Heart left ventricle (tissue), 16 donors: ENCODE measurements around the gene GLRA1. TPM values are rescaled to one million over a fixed set of nuclear protein-coding genes. Genes with fewer than 3 reads are reported as not detected.
"Not testable (repeated sequence)": the region's sequence is repeated elsewhere in the genome, so short reads cannot be mapped to it uniquely, and the experiment has no call there.

ENCODE experiments used
- ATAC-seq, 4 donors: fragments of 200-7000 bp; cut with Tn5 transposase; one replicate each; pipeline ENCODE4 v1.9.1; 2020 to 2022; ENCODE audit warnings: moderate library complexity in 4 of 4, mild to moderate bottlenecking in 3 of 4, moderate number of reproducible peaks in 1 of 4
- DNase-seq, 5 donors: peaks; one replicate each; pipeline ENCODE4 v3.0.0-alpha.2; 2020
- H3K27ac ChIP-seq, 12 donors: fragments of 200-600 bp; sonication (generic) in 4 of 12; one replicate each; pipeline versions ENCODE4 v1.5.0 to v1.8.0; 2016 to 2022; ENCODE audit warnings: mild to moderate bottlenecking in 2 of 12
- H3K27me3 ChIP-seq, 9 donors: fragments of 200-600 bp; sonication (generic) in 2 of 9; one replicate each; pipeline versions ENCODE4 v1.5.1 to v1.8.0; 2016 to 2022; ENCODE audit warnings: mild to moderate bottlenecking in 3 of 9
- H3K36me3 ChIP-seq, 9 donors: fragments of 200-600 bp; sonication (generic) in 2 of 9; one replicate each; pipeline versions ENCODE4 v1.5.0 to v1.8.0; 2018 to 2022; ENCODE audit warnings: mild to moderate bottlenecking in 2 of 9
- H3K4me1 ChIP-seq, 12 donors: fragments of 200-600 bp; sonication (generic) in 4 of 12; one replicate each; pipeline versions ENCODE4 v1.5.0 to v1.8.0; 2016 to 2022; ENCODE audit warnings: mild to moderate bottlenecking in 3 of 12
- H3K4me3 ChIP-seq, 12 donors: fragments of 200-600 bp; sonication (generic) in 4 of 12; one replicate each; pipeline versions ENCODE4 v1.5.0 to v1.8.0; 2017 to 2022; ENCODE audit warnings: mild to moderate bottlenecking in 9 of 12, moderate library complexity in 4 of 12
- H3K9me3 ChIP-seq, 12 donors: fragments of 200-600 bp; sonication (generic) in 4 of 12; one replicate each; pipeline versions ENCODE4 v1.5.0 to v1.8.0; 2016 to 2022; ENCODE audit warnings: mild to moderate bottlenecking in 1 of 12
- POLR2A ChIP-seq, 2 donors: fragments of 450-650 bp; IDR thresholded peaks; one replicate each; pipeline ENCODE4 v1.6.1; 2017; ENCODE audit warnings: antibody characterized with exemption in 2 of 2, mild to moderate bottlenecking in 2 of 2, moderate library complexity in 2 of 2
- WGBS, 4 donors: extraction: QIAGEN DNeasy Blood & Tissue Kit in 2 of 4; methylation state at CpG; one replicate each; pipeline versions ENCODE4 v1.1.5 to v1.1.7; 2013 to 2018; 5-methylcytosine and 5-hydroxymethylcytosine counted together
- intact Hi-C, 10 donors: fragments of 100-400 bp; cut with DNase I; formaldehyde crosslinking; loops; one replicate each; pipeline versions ENCODE4 v1.11.1 to v1.14.2; 2022
- polyA plus RNA-seq, 2 donors: library from polyadenylated mRNA; stranded (reverse); fragments of 200-250 nt; gene quantifications; one replicate each; pipeline ENCODE4 v1.2.3, GENCODE V29; 2013
- total RNA-seq, 9 donors: library from RNA; depleted of rRNA in 2 of 9; stranded (reverse); fragments of >200 nt in 2 of 9; fragmentation: NEBNext Ultra II Directional in 3 of 9; extraction: Animal tissue kit (Norgen Biotek cat#: 25700) in 3 of 9; gene quantifications; one replicate each; pipeline versions ENCODE4 v1.1.0 to v1.2.4, GENCODE V29; 2016 to 2023
- TF ChIP-seq, protein P1 (sequence below), 12 donors: fragments of 200-600 bp; sonication (generic) in 4 of 12; IDR thresholded peaks; one replicate each; pipeline versions ENCODE4 v1.5.0 to v1.8.0; 2018 to 2022; ENCODE audit warnings: antibody characterized with exemption in 12 of 12, mild to moderate bottlenecking in 5 of 12
- donor health status: ischemic (EF 13 %, LVEDD 7.1; RV severe dilation, severe dysfunction).
- donor health status: healthy with polysubstance abuse.
- donor health status: DM: no; HTN: yes; CAD: no.
- donor health status: DM: no; HTN: no; CAD: no.
- donor health status: ischemic (EF 25% LVEDD 6.9; RV normal size, moderate dysfunction).
- donor health status: ischemic (EF 25% LVEDD 5.7; RV mildly dilated, moderate dysfunction).
- donor health status: healthy.
- donor health status: DM: yes; HTN: yes; CAD: no.
- donor health status: ischemic (EF 35%, LVEDD 5.7; RV mildly dilated, moderate dysfunction).
- donor health status: nonischemic (EF 11% LVEDD 7.7; RV severe dilation, severe dysfunction).
- donor health status: DM: yes; HTN: yes; CAD: no.
- donor health status: PGD.
- donor health status: ischemic (EF 29% LVEDD 5.4; RV normal size, mild dysfunction).
- donor health status: nonischemic (EF 23%, LVEDD 6.1; RV moderate dilation, normal function).

Gene GLRA1
- total and polyA plus RNA-seq, 11 donors, result not detected

DNA sequence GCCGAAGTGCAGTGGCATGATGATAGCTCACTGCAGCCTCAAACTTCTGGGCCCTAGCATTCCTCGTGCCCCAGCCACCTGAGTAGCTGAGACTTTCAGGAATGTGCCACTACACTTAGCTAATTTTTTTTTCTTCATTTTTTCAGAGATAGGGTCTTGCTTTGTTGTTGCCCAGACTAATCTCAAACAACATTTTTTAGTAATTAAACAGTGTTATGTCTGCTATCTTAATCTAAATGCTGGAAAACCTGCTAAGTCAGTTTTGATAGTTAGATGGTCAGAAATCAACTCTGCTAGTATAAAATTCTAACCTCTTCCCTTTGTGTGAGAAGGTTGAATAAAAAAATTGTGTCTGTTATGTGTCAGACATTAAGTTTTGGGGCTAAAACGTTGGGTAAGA is 140.5 kb downstream of the GLRA1 start:
- no peak for TF ChIP-seq POLR2A (IDR thresholded peaks at IDR 0.05)
- TF ChIP-seq, protein P1, sequence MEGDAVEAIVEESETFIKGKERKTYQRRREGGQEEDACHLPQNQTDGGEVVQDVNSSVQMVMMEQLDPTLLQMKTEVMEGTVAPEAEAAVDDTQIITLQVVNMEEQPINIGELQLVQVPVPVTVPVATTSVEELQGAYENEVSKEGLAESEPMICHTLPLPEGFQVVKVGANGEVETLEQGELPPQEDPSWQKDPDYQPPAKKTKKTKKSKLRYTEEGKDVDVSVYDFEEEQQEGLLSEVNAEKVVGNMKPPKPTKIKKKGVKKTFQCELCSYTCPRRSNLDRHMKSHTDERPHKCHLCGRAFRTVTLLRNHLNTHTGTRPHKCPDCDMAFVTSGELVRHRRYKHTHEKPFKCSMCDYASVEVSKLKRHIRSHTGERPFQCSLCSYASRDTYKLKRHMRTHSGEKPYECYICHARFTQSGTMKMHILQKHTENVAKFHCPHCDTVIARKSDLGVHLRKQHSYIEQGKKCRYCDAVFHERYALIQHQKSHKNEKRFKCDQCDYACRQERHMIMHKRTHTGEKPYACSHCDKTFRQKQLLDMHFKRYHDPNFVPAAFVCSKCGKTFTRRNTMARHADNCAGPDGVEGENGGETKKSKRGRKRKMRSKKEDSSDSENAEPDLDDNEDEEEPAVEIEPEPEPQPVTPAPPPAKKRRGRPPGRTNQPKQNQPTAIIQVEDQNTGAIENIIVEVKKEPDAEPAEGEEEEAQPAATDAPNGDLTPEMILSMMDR (IDR thresholded peaks at IDR 0.05), result no peak
- intact Hi-C loops, result no loop called here
- no peaks in the 10 kb centered on the region for H3K9me3 ChIP-seq
- H3K27me3 ChIP-seq, result no peaks in the 10 kb centered on the region
- ATAC-seq, result no peak
- no peak overlapping the region for H3K27ac ChIP-seq
- no peak for DNase-seq
- no peak overlapping the region for H3K4me3 ChIP-seq
- WGBS, 4 donors, result 55 to 62% (median 59%) methylated on average over 3 of the region's 3 CpGs
- H3K4me1 ChIP-seq, result peaks cover 0 to 61% (median 47%) of the 10 kb centered on the region in 12 donors
- peaks cover 0 to 29% (median 21%) of the 10 kb centered on the region in 9 donors for H3K36me3 ChIP-seq

DNA sequence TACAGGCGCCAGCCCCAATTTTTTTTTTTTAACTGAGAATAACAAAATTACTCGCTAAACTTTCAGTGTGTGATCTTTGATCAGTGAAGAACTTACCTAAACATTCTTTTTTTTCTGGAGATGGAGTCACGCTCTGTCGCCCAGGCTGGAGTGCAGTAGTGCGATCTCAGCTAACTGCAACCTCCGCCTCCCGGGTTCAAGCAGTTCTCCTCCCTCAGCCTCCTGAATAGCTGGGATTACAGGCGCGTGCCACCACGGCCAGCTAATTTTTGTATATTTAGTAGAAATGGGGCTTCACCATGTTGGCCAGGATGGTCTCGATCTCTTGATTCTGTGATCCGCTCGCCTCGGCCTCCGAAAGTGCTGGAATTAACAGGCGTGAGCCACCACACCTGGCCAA is 141.0 kb downstream of the GLRA1 start:
- H3K27me3 ChIP-seq, H3K9me3 ChIP-seq, ATAC-seq, H3K27ac ChIP-seq, DNase-seq, H3K4me3 ChIP-seq, intact Hi-C loops: not testable (repeated sequence)
- 93 to 96% (median 95%) methylated on average over 16 of the region's 16 CpGs for WGBS, 4 donors
- H3K36me3 ChIP-seq, result peaks cover 0 to 28% (median 20%) of the 10 kb centered on the region in 9 donors
- H3K4me1 ChIP-seq, result peaks cover 0 to 65% (median 47%) of the 10 kb centered on the region in 12 donors

DNA sequence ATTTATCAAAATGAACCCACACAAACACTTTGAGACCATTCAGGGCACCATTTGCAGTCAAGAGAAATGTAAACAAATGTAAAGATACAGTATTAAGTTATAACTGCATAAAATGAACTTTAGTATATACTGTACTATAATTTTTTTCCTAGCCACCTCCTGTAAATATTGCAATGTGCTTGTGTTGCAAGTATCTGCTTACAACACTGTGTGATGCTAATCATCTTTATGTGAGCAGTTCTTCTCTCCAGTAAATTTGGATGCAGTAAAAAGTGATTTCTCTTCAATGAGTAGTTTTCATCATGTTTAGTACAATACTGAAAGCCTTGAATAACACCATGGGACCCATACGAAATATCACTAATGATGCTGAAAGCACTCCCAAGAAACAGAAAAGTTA is 143.4 kb downstream of the GLRA1 start:
- ATAC-seq, result no peak
- intact Hi-C loops, result no loop called here
- no peak for TF ChIP-seq POLR2A (IDR thresholded peaks at IDR 0.05)
- TF ChIP-seq, protein P1 (IDR thresholded peaks at IDR 0.05), result no peak
- Histone ChIP-seq H3K4me1 (peaks cover 2 to 82% (median 68%) of the 10 kb centered on the region in 12 donors), H3K36me3 (peaks cover 0 to 28% (median 6%) of the 10 kb centered on the region in 9 donors), H3K4me3 (no peak overlapping the region), H3K9me3 (no peaks in the 10 kb centered on the region), H3K27me3 (no peaks in the 10 kb centered on the region), H3K27ac (no peak overlapping the region)
- WGBS, 4 donors, result 43 to 48% (median 44%) methylated on average over 1 of the region's 1 CpG
- no peak for DNase-seq

DNA sequence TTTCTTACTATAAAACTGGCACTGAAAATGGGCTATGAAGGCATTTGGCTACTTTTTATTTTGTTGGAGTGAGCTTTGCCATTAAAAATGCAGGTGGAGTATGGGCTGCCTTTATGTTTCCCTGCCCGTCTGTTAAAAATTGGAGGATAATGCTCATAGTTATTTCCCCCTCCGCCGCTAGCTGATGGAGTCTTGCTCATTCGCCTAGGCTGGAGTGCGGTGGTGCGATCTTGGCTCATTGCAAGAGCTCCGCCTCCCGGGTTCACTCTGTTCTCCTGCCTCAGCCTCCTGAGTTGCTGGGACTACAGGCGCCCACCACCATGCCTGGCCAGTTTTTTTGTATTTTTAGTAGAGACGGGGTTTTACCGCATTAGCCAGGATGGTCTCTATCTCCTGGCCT is 144.3 kb downstream of the GLRA1 start:
- 89 to 94% (median 90%) methylated on average over 11 of the region's 11 CpGs for WGBS, 4 donors
- intact Hi-C loops, result no loop called here
- Histone ChIP-seq H3K4me3 (no peak overlapping the region), H3K27ac (no peak overlapping the region), H3K9me3 (no peaks in the 10 kb centered on the region), H3K36me3 (peaks cover 0 to 31% (median 6%) of the 10 kb centered on the region in 9 donors), H3K27me3 (no peaks in the 10 kb centered on the region), H3K4me1 (peaks cover 2 to 88% (median 72%) of the 10 kb centered on the region in 12 donors)
- ATAC-seq (no peak), DNase-seq (no peak)
- TF ChIP-seq, protein P1 (IDR thresholded peaks at IDR 0.05), result no peak
- TF ChIP-seq POLR2A (IDR thresholded peaks at IDR 0.05), result no peak

DNA sequence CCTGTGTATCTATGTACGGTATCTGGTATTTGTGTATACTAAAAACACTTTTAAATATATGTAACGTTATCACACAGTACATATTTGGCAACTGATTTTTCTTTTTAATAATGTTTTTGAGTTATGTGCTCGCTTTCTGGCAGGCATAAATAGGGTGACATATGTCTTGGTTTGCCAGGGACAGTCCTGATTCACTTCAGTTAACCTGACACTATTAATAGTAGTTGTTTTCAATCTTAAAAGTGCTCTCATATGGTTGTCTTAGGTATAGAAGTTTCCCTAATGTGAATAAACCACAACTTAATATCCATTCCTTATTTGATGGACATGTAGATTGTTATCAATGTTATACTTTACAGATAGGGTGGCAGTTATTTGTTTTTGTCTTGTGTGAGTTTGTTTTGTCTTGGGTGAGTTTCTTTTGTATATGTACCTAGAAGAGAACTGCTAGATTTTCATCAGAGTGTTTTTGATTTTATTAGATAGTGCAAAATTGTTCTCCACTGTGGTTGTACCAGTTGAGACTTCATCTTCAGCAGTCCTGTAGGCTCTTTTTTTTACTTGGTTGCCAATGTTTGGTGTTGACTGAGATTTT is 145.0 kb downstream of the GLRA1 start:
- Histone ChIP-seq H3K27ac (no peak overlapping the region), H3K36me3 (peaks cover 0 to 31% (median 6%) of the 10 kb centered on the region in 9 donors), H3K27me3 (no peaks in the 10 kb centered on the region), H3K4me1 (peaks cover 2 to 88% (median 72%) of the 10 kb centered on the region in 12 donors), H3K4me3 (no peak overlapping the region), H3K9me3 (no peaks in the 10 kb centered on the region)
- intact Hi-C loops, result no loop called here
- DNase-seq, result no peak
- no peak for TF ChIP-seq POLR2A (IDR thresholded peaks at IDR 0.05)
- TF ChIP-seq, protein P1 (IDR thresholded peaks at IDR 0.05), result no peak
- ATAC-seq, result no peak
- WGBS, 4 donors, result 53 to 61% (median 55%) methylated on average over 3 of the region's 3 CpGs
